HL-60/S4 (cell line): ENCODE results near the gene EMC8.

Experiments
- in situ Hi-C: fragments of 300-500 bp; cut with MboI; formaldehyde crosslinking; loops from 2 replicates; pipeline ENCODE4 v1.14.3; 2022; ENCODE audit warnings: low sequenced_read_pairs

EMC8 gene

DNA sequence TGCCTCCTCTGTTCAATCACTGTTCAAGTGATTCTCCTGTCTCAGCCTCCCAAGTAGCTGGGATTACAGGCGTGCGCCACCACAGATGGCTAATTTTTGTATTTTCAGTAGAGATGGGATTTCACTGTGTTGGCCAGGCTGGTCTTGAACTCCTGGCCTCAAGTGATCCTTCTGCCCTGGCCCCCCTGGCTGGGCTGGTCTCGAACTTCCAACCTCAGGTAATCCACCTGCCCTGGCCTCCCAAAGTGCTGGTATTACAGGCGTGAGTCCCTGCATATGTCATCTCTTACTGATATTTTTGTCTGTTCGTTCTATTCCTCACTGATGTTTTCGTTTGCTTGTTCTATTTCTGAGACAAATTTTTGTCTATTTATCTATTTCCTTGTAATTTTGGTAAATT is 17.9 kb upstream of the EMC8 start:
- in situ Hi-C loops: loop anchor here (25.0 kb wide), 1 partner anchor 695 kb away; the partner anchor contains the start of gene FOXF1

DNA sequence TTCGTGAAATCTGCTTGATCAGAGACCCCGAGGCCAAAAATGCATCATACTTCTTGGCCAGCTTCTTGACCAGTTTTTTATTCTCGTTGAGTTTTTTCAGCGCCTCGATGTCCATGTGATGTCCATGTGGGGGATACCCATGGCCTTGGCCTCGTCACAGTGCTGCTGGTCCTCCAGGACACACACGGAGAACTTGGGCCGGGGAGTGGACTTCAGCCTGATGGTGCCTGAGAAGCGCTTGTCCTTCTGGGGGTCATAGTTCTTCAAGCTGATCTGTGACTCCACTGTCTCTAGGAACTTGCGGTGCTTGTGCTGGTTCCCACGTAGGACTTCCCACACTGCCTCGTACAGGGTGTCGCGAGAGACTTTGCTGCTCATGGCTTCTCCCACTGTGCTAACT is 16.8 kb upstream of the EMC8 start:
- in situ Hi-C loops: loop anchor here (25.0 kb wide), 1 partner anchor 696 kb away; the partner anchor contains the start of gene FOXF1

DNA sequence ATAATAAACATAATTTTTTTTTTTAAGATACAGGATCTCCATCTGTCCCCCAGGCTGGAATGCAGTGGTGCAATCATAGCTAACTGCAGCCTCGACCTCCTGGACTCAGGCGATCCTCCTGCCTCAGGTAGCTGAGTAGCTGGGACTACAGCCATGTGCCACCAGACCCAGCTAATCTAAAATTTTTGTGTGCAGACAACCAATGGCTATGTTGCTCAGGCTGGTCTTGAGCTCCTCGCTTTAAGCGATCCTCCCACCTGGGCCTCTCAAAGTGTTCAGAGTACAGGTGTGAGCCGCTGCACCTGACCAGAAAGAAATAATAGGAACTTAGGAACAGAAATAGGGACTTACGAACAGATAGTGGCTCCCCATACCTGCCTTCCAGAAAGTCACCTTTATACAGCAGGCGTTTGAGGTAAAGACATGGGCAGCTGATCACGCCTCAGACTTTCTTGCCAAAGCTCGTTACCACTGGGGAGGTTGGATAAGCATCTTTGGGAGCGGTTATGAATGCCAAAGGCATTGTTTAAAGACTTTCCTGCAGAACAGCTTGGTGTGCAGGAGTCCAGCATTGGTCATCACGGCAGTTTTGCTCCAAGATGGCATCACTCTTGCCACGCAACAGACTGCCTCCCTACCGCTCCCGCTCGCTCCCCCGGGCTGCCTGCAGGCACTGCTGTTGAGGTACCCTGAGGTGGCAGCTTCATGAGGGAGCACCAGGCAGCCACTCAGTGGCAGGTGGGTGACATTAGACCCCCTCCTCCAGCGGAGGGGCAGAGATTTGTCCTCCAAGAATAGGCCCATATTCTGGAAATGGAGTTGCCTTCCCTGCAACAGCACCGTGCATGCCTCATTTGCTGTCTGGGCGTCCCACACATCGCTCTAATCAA is 13.7 kb upstream of the EMC8 start:
- in situ Hi-C loops: loop anchor here (25.0 kb wide), 1 partner anchor 699 kb away; the partner anchor contains the start of gene FOXF1

DNA sequence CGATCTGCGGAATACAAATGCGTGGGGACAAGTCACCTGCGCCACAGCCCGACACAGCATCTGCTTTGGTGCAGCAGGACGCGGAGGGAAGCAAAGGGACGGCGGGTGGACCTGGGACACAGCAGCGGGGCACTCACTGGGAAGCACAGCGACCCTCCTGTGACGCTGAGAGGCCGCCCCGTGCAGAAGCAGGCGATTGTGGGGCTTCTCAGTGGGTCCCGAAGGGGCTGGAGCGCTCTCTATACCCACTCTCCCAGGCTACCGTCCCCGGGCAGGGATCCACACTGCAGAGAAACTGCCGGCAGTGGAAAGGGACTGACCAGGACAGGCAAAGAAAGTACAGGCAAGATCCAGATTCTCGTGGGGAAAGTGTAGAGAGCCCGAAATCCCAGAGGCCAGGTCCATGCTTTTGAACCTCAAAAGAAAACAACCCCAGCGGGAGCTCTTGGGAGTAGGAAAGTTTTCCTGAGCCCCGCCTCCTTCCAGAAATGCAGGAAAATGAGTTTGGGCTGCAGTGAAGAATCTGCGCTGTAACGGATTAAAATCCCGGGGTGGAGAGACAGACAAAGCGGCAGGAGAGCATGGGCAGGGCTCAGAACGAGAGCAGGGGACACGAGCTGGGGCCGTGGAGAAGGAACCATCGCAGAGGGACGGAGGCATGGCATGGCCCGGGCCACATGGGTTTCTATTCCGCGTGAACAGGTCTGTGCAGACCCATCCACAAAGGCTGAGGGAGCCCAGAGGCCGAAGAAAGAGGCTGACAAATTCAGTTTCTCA is 12.9 kb upstream of the EMC8 start:
- in situ Hi-C loops: loop anchor here (25.0 kb wide), 1 partner anchor 700 kb away; the partner anchor contains the start of gene FOXF1

GRCh38 chr16:85810742-85811115 is 11.4 kb upstream of the EMC8 start:
- in situ Hi-C loops: loop anchor here (25.0 kb wide), 1 partner anchor 702 kb away; the partner anchor contains the start of gene FOXF1

GRCh38 chr16:85810097-85810741 is 10.9 kb upstream of the EMC8 start:
- in situ Hi-C loops: loop anchor here (25.0 kb wide), 1 partner anchor 702 kb away; the partner anchor contains the start of gene FOXF1

- in situ Hi-C loops: loop anchor here (25.0 kb wide), 1 partner anchor 703 kb away; the partner anchor contains the start of gene FOXF1
These were observed 10.3 kb upstream of the EMC8 start for GRCh38 chr16:85809645-85810044.

DNA sequence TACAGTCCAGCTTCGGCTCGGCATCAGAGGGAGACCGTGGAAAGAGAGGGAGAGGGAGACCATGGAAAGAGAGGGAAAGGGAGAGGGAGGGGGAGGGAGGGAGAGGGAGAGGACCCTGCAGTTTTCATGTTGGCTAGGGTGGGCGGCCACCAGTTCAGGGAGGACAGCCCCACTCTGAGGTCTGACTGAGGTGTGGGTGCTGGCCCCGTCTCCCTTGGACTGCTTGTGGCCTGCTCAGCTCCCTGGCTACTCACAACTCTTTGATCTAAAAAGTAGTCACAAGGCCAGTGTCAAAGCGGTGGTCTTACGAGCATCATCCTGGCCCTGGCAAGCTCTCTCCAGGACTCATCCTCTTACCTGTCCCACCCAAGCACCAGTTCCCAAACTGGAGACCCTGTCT is 9.6 kb upstream of the EMC8 start:
- in situ Hi-C loops: loop anchor here (25.0 kb wide), 1 partner anchor 703 kb away; the partner anchor contains the start of gene FOXF1

GRCh38 chr16:85808104-85808503 is 8.8 kb upstream of the EMC8 start:
- in situ Hi-C loops: loop anchor here (25.0 kb wide), 1 partner anchor 704 kb away; the partner anchor contains the start of gene FOXF1

DNA sequence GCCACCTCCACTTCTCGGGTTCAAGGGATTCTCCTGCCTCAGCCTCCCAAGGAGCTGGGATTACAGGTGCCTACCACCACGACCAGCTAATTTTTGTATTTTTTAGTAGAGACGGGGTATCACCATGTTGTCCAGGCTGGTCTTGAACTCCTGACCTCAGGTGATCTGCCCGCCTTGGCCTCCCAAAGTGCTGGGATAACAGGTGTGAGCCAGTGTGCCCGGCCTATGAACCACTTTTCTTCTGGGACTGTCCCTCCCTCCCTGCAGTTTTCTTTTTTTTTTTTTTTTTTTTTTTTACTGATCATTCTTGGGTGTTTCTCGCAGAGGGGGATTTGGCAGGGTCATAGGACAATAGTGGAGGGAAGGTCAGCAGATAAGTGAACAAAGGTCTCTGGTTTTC is 8.0 kb upstream of the EMC8 start:
- in situ Hi-C loops: loop anchor here (25.0 kb wide), 1 partner anchor 705 kb away; the partner anchor contains the start of gene FOXF1

DNA sequence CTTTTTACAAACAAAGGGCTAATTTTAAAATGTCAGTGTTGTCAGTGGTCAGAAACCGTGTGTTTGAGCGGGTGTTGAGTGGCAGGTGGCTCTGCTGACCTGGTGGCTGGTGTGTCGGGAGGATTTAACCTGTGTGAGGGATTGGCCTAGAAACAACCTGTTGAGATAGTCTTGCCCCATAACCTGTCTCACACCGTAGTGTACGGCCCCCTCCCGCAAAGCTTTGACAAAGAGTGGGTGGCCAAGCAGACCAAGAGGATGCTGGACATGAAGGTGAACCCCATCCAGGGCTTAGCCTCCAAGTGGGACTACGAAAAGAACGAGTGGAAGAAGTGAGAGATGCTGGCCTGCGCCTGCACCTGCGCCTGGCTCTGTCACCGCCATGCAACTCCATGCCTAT is 7.2 kb upstream of the EMC8 start:
- in situ Hi-C loops: loop anchor here (25.0 kb wide), 1 partner anchor 706 kb away; the partner anchor contains the start of gene FOXF1

DNA sequence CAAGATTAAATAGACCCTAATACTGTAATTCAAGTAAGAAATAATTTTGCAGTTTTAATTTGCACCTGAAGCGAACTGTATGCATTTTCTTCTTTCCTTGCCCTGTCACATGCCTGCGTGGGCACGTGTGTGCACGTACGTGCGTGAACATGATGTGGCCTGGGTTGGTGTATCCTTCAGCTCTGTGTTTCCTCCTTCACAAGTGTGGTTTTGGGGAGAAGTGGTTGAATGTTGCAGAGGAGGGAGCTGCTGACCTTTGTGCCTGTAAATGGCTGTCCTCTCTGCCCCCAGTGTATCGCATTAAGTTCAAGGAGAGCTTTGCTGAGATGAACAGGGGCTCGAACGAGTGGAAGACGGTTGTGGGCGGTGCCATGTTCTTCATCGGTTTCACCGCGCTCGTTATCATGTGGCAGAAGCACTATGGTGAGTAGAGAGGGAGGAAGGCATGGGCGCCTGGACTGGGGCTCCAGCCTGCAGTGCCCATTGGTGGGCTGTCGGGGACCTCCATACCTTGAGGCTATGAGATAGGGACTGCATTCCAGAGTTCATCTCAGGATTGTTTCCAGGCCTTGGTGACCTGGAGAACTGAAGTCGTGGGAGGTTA is 6.2 kb upstream of the EMC8 start:
- in situ Hi-C loops: loop anchor here (25.0 kb wide), 1 partner anchor 707 kb away; the partner anchor contains the start of gene FOXF1

GRCh38 chr16:85803570-85803969 is 4.2 kb upstream of the EMC8 start:
- in situ Hi-C loops: loop anchor here (25.0 kb wide), 1 partner anchor 709 kb away; the partner anchor contains the start of gene FOXF1

- in situ Hi-C loops: loop anchor here (25.0 kb wide), 1 partner anchor 712 kb away; the partner anchor contains the start of gene FOXF1
These were observed 951 bp upstream of the EMC8 start for GRCh38 chr16:85800321-85800669.

GRCh38 chr16:85798901-85799496 is 345 bp downstream of the EMC8 start:
- in situ Hi-C loops: loop anchor here (25.0 kb wide), 1 partner anchor 112 kb away; the partner anchor contains the start of gene GINS2

- in situ Hi-C loops: loop anchor here (25.0 kb wide), 1 partner anchor 111 kb away; the partner anchor contains the start of gene GINS2
These were observed 1.0 kb downstream of the EMC8 start for GRCh38 chr16:85798283-85798776.

- in situ Hi-C loops: loop anchor here (25.0 kb wide), 1 partner anchor 109 kb away; the partner anchor contains the start of gene GINS2
These were observed 2.7 kb downstream of the EMC8 start for GRCh38 chr16:85796599-85796998.

DNA sequence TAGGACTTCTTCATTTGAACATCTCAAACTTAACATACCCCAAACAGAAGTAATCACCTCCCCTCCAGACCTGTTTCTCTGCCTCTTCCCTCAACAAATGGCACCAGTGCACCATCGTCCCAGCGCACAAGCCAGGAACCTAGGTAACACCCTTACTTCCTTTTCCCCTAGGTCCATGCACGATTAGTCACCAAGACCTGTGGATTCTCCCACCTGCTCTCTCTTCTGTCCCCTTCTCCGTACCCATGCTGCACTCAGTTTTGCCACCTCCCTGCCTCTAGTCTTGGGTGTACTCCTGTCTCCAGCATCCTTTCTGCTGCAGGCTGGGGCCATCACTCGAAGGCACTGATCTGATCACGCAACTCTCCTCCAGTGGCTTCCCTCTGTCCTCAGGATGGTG is 3.2 kb downstream of the EMC8 start:
- in situ Hi-C loops: loop anchor here (25.0 kb wide), 1 partner anchor 109 kb away; the partner anchor contains the start of gene GINS2

DNA sequence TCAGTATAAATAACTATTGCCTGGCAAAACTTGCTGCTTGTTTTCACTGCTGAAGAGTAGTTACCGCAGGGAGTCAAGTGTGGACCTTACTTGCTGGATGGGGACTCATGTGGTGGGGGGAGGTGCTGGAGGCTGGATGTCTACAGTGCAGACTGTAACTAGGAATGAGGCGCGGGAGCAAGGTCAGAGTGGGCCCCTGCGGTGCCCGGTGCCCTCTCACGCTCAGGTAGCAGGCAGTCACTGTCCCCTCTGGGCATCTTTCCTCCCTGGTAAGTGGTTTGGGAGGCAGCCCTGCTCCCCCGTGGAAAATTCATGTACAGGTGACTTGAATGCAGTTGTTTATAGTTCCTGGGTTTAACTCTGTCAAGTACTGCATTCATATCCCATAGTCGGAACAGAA is 4.6 kb downstream of the EMC8 start:
- in situ Hi-C loops: loop anchor here (25.0 kb wide), 1 partner anchor 107 kb away; the partner anchor contains the start of gene GINS2
